Activated naive CD8-positive, alpha-beta T cell treated with anti-CD3 and anti-CD28 coated beads, Interleukin-2, amount 50 U/mL, for 24 hours (primary cell): ENCODE results near the gene BARX1.
A peak's percentile ranks its signal among the peaks of the same experiment; 100 is the strongest.

ENCODE experiments used
- ATAC-seq: fragments of 150-1000 bp; cut with Tn5 transposase; one replicate; pipeline ENCODE4 v1.10.0; 2021
- DNase-seq: peaks from one replicate; pipeline ENCODE4 v3.0.0; 2021
- H3K27ac Mint-ChIP-seq: one replicate; pipeline ENCODE4 v1.8.0; 2021; ENCODE audit warnings: mild to moderate bottlenecking, mixed read lengths
- H3K27me3 Mint-ChIP-seq: one replicate; pipeline ENCODE4 v1.8.0; 2021; ENCODE audit warnings: mixed read lengths
- H3K36me3 Mint-ChIP-seq: one replicate; pipeline ENCODE4 v1.8.0; 2021; ENCODE audit warnings: low read depth, mixed read lengths
- H3K4me1 Mint-ChIP-seq: one replicate; pipeline ENCODE4 v1.8.0; 2021; ENCODE audit warnings: mixed read lengths
- H3K4me3 Mint-ChIP-seq: one replicate; pipeline ENCODE4 v1.8.0; 2021; ENCODE audit warnings: mild to moderate bottlenecking, moderate library complexity, mixed read lengths
- H3K9me3 Mint-ChIP-seq: one replicate; pipeline ENCODE4 v1.8.0; 2021; ENCODE audit warnings: mixed read lengths

BARX1 gene

GRCh38 chr9:93955111-93955980 is at the start of gene BARX1:
Gene BARX1, minus strand, starts transcription at chr9:93955355. Its CDS starts 209 bp downstream, at chr9:93955146.
- H3K36me3 Mint-ChIP-seq: peaks cover 3% of the 10 kb centered on the region
- no peak within 1 kb of the TSS for H3K27ac Mint-ChIP-seq
- H3K4me3 Mint-ChIP-seq: peak within 1 kb of the TSS; percentile 78
- peak; percentile 67 for DNase-seq
- peak; percentile 33 for ATAC-seq
- H3K9me3 Mint-ChIP-seq: no peaks in the 10 kb centered on the region
- H3K4me1 Mint-ChIP-seq: peaks cover 51% of the 10 kb centered on the region
- H3K27me3 Mint-ChIP-seq: peaks cover 76% of the 10 kb centered on the region

- DNase-seq (peak; percentile 30), ATAC-seq (peak; percentile 54)
These were observed 47.4 kb upstream of the BARX1 start for GRCh38 chr9:94002316-94003140.

GRCh38 chr9:93996863-93997262 is 41.7 kb upstream of the BARX1 start:
- no peak for DNase-seq
- Mint-ChIP-seq H3K27me3 (peaks cover 3% of the 10 kb centered on the region), H3K36me3 (no peaks in the 10 kb centered on the region), H3K4me1 (no peaks in the 10 kb centered on the region), H3K9me3 (no peaks in the 10 kb centered on the region), H3K27ac (no peak overlapping the region), H3K4me3 (no peak overlapping the region)
- ATAC-seq: no peak

More at GRCh38 chr9:94002316-94003140, 47.4 kb upstream of the BARX1 start:
- no peak overlapping the region for H3K4me3 Mint-ChIP-seq
- no peaks in the 10 kb centered on the region for H3K9me3 Mint-ChIP-seq
- H3K27me3 Mint-ChIP-seq: peaks cover 6% of the 10 kb centered on the region
- H3K27ac Mint-ChIP-seq: no peak overlapping the region
- no peaks in the 10 kb centered on the region for H3K36me3 Mint-ChIP-seq
- H3K4me1 Mint-ChIP-seq: no peaks in the 10 kb centered on the region

- DNase-seq: no peak
- Mint-ChIP-seq H3K36me3 (no peaks in the 10 kb centered on the region), H3K27ac (no peak overlapping the region), H3K27me3 (peaks cover 3% of the 10 kb centered on the region), H3K9me3 (no peaks in the 10 kb centered on the region), H3K4me1 (no peaks in the 10 kb centered on the region), H3K4me3 (no peak overlapping the region)
- no peak for ATAC-seq
These were observed 41.2 kb upstream of the BARX1 start for GRCh38 chr9:93996367-93996766.

- ATAC-seq: no peak
- no peak for DNase-seq
- Mint-ChIP-seq H3K36me3 (peaks cover 3% of the 10 kb centered on the region), H3K4me3 (no peak overlapping the region), H3K9me3 (peaks cover 9% of the 10 kb centered on the region), H3K27ac (no peak overlapping the region), H3K4me1 (no peaks in the 10 kb centered on the region), H3K27me3 (peaks cover 8% of the 10 kb centered on the region)
These were observed 39.4 kb upstream of the BARX1 start for GRCh38 chr9:93994545-93994944.

- ATAC-seq (no peak), DNase-seq (no peak)
- Mint-ChIP-seq H3K27me3 (peaks cover 8% of the 10 kb centered on the region), H3K4me3 (no peak overlapping the region), H3K9me3 (peaks cover 9% of the 10 kb centered on the region), H3K36me3 (peaks cover 3% of the 10 kb centered on the region), H3K4me1 (no peaks in the 10 kb centered on the region), H3K27ac (no peak overlapping the region)
These were observed 39.0 kb upstream of the BARX1 start for GRCh38 chr9:93994132-93994531.

- Mint-ChIP-seq H3K27me3 (peaks cover 13% of the 10 kb centered on the region), H3K27ac (no peak overlapping the region), H3K4me3 (no peak overlapping the region), H3K4me1 (no peaks in the 10 kb centered on the region), H3K9me3 (peaks cover 20% of the 10 kb centered on the region), H3K36me3 (peaks cover 3% of the 10 kb centered on the region)
- DNase-seq (no peak), ATAC-seq (no peak)
These were observed 37.7 kb upstream of the BARX1 start for GRCh38 chr9:93992830-93993229.

GRCh38 chr9:93990448-93990847 is 35.3 kb upstream of the BARX1 start:
- H3K27ac Mint-ChIP-seq: no peak overlapping the region
- no peak overlapping the region for H3K4me3 Mint-ChIP-seq
- peaks cover 40% of the 10 kb centered on the region for H3K9me3 Mint-ChIP-seq
- ATAC-seq (no peak), DNase-seq (no peak)
- H3K27me3 Mint-ChIP-seq: peaks cover 21% of the 10 kb centered on the region
- peaks cover 6% of the 10 kb centered on the region for H3K36me3 Mint-ChIP-seq
- H3K4me1 Mint-ChIP-seq: no peaks in the 10 kb centered on the region

- ATAC-seq (no peak), DNase-seq (no peak)
- H3K9me3 Mint-ChIP-seq: peaks cover 41% of the 10 kb centered on the region
- H3K4me1 Mint-ChIP-seq: no peaks in the 10 kb centered on the region
- H3K4me3 Mint-ChIP-seq: no peak overlapping the region
- peaks cover 6% of the 10 kb centered on the region for H3K36me3 Mint-ChIP-seq
- peaks cover 18% of the 10 kb centered on the region for H3K27me3 Mint-ChIP-seq
- H3K27ac Mint-ChIP-seq: no peak overlapping the region
These were observed 32.9 kb upstream of the BARX1 start for GRCh38 chr9:93988056-93988455.

- peaks cover 27% of the 10 kb centered on the region for H3K27me3 Mint-ChIP-seq
- no peaks in the 10 kb centered on the region for H3K4me1 Mint-ChIP-seq
- no peak for DNase-seq
These were observed 29.7 kb upstream of the BARX1 start for GRCh38 chr9:93984860-93985259.

GRCh38 chr9:93983875-93984274 is 28.7 kb upstream of the BARX1 start:
- Mint-ChIP-seq H3K27ac (no peak overlapping the region), H3K27me3 (peaks cover 32% of the 10 kb centered on the region), H3K36me3 (peaks cover 3% of the 10 kb centered on the region), H3K4me1 (no peaks in the 10 kb centered on the region), H3K9me3 (peaks cover 30% of the 10 kb centered on the region), H3K4me3 (no peak overlapping the region)
- no peak for DNase-seq
- ATAC-seq: no peak

More at GRCh38 chr9:93984860-93985259, 29.7 kb upstream of the BARX1 start:
- Mint-ChIP-seq H3K27ac (no peak overlapping the region), H3K4me3 (no peak overlapping the region), H3K9me3 (peaks cover 34% of the 10 kb centered on the region), H3K36me3 (peaks cover 3% of the 10 kb centered on the region)
- ATAC-seq: no peak

- Mint-ChIP-seq H3K27me3 (peaks cover 22% of the 10 kb centered on the region), H3K9me3 (no peaks in the 10 kb centered on the region), H3K4me3 (no peak overlapping the region), H3K36me3 (no peaks in the 10 kb centered on the region), H3K27ac (no peak overlapping the region), H3K4me1 (no peaks in the 10 kb centered on the region)
- ATAC-seq (no peak), DNase-seq (no peak)
These were observed 24.6 kb upstream of the BARX1 start for GRCh38 chr9:93979721-93980120.

GRCh38 chr9:93978551-93978950 is 23.4 kb upstream of the BARX1 start:
- Mint-ChIP-seq H3K4me1 (no peaks in the 10 kb centered on the region), H3K36me3 (no peaks in the 10 kb centered on the region), H3K27me3 (peaks cover 22% of the 10 kb centered on the region), H3K9me3 (no peaks in the 10 kb centered on the region), H3K4me3 (no peak overlapping the region), H3K27ac (no peak overlapping the region)
- ATAC-seq (no peak), DNase-seq (no peak)

- H3K4me1 Mint-ChIP-seq: no peaks in the 10 kb centered on the region
- H3K27ac Mint-ChIP-seq: no peak overlapping the region
- DNase-seq (no peak), ATAC-seq (no peak)
- peaks cover 19% of the 10 kb centered on the region for H3K27me3 Mint-ChIP-seq
- no peaks in the 10 kb centered on the region for H3K9me3 Mint-ChIP-seq
- no peaks in the 10 kb centered on the region for H3K36me3 Mint-ChIP-seq
- no peak overlapping the region for H3K4me3 Mint-ChIP-seq
These were observed 21.8 kb upstream of the BARX1 start for GRCh38 chr9:93976973-93977372.

- Mint-ChIP-seq H3K4me3 (no peak overlapping the region), H3K9me3 (no peaks in the 10 kb centered on the region), H3K27me3 (peaks cover 12% of the 10 kb centered on the region), H3K36me3 (no peaks in the 10 kb centered on the region), H3K27ac (no peak overlapping the region), H3K4me1 (no peaks in the 10 kb centered on the region)
- ATAC-seq (no peak), DNase-seq (no peak)
These were observed 20.9 kb upstream of the BARX1 start for GRCh38 chr9:93976081-93976480.
